Adrenal gland (tissue), 5 donors: ENCODE data around the gene FAM167B.

Experiments
- POLR2A ChIP-seq, 2 donors: fragments of 450-650 bp; IDR thresholded peaks; one replicate each; pipeline ENCODE4 v1.6.1; 2017; ENCODE audit warnings: antibody characterized with exemption in 2 of 2, mild to moderate bottlenecking in 2 of 2, moderate library complexity in 1 of 2
- TF ChIP-seq, protein P1 (sequence below), 6 experiments: fragments of 450-650 bp in 4 of 6; fragments of 200-600 bp in 2 of 6; sonication (generic) in 1 of 6; IDR thresholded peaks; 1 replicate in 5 of 6; 2 replicates in 1 of 6; pipeline versions ENCODE4 v1.5.1 to v1.8.0; 2016 to 2021; ENCODE audit warnings: antibody characterized with exemption in 6 of 6, mild to moderate bottlenecking in 2 of 6, moderate library complexity in 1 of 6
- donor health status: DM: no; HTN: no; CAD: no.

DNA sequence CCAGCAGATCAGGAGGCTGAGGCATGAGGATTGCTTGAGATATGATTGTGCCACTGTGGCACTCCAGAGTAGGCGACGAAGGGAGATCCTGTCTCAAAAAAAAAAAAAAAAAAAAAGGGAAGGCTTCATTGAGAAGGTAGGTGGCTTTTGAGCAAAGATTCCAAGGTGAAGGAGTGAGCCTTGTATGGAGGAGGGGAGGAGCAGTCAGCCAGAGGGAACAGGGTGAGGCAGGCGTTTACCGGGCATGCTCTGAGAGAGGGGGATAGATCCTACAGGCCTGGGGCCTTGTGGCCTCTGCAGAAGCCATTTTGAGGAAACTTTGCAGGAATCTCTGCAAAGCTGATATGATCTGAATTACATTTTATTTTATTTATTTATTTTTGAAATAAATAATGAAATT, 39.7 kb downstream of the FAM167B start:
- TF ChIP-seq, protein P1, sequence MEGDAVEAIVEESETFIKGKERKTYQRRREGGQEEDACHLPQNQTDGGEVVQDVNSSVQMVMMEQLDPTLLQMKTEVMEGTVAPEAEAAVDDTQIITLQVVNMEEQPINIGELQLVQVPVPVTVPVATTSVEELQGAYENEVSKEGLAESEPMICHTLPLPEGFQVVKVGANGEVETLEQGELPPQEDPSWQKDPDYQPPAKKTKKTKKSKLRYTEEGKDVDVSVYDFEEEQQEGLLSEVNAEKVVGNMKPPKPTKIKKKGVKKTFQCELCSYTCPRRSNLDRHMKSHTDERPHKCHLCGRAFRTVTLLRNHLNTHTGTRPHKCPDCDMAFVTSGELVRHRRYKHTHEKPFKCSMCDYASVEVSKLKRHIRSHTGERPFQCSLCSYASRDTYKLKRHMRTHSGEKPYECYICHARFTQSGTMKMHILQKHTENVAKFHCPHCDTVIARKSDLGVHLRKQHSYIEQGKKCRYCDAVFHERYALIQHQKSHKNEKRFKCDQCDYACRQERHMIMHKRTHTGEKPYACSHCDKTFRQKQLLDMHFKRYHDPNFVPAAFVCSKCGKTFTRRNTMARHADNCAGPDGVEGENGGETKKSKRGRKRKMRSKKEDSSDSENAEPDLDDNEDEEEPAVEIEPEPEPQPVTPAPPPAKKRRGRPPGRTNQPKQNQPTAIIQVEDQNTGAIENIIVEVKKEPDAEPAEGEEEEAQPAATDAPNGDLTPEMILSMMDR (IDR thresholded peaks at IDR 0.05) = no peak
- no peak for TF ChIP-seq POLR2A (IDR thresholded peaks at IDR 0.05)
